HepG2 (cell line): ENCODE data around the gene B4GALT1. TPM values are rescaled to one million over a fixed set of nuclear protein-coding genes. Genes with fewer than 3 reads are reported as not detected.
A peak's percentile ranks its signal among the peaks of the same experiment; 100 is the strongest.

Source experiments
- BCL3 ChIP-seq: sonication (generic); formaldehyde crosslinking; IDR thresholded peaks from 2 replicates; pipeline ENCODE4 v1.5.1; 2020; ENCODE audit warnings: mild to moderate bottlenecking, missing genetic modification reagents, moderate library complexity
- HOMEZ ChIP-seq: IDR thresholded peaks from 2 replicates; pipeline ENCODE4 v1.6.1; 2016; ENCODE audit warnings: low read depth
- JDP2 ChIP-seq: sonication (generic); formaldehyde crosslinking; IDR thresholded peaks from 2 replicates; pipeline ENCODE4 v1.8.1; 2022; ENCODE audit warnings: missing genetic modification reagents, borderline replicate concordance
- MIXL1 ChIP-seq: IDR thresholded peaks from 2 replicates; pipeline ENCODE4 v1.6.1; 2016
- NR2F1 ChIP-seq, 2 experiments: fragments of 450-650 bp in 1 of 2; formaldehyde crosslinking in 1 of 2; IDR thresholded peaks; 2 replicates each; pipeline versions ENCODE4 v1.5.0 to v1.6.1; 2016 to 2020; ENCODE audit warnings: mild to moderate bottlenecking in 1 of 2, missing compliant biosample characterization in 1 of 2, missing genetic modification reagents in 1 of 2, moderate library complexity in 1 of 2
- PBX2 ChIP-seq: IDR thresholded peaks from 2 replicates; pipeline ENCODE4 v1.6.1; 2016; ENCODE audit warnings: control low read depth
- PHF21A ChIP-seq: sonication (generic); formaldehyde crosslinking; IDR thresholded peaks from 2 replicates; pipeline ENCODE4 v1.5.0; 2020; ENCODE audit warnings: mild to moderate bottlenecking, missing genetic modification reagents
- SIN3A ChIP-seq: IDR thresholded peaks from 2 replicates; pipeline ENCODE4 v1.6.1; 2011; ENCODE audit warnings: low read depth, mild to moderate bottlenecking, control low read depth, low read length, borderline replicate concordance
- SUZ12 ChIP-seq: fragments of 150-350 bp; IDR thresholded peaks from 2 replicates; pipeline ENCODE4 v1.6.1; 2014; ENCODE audit warnings: low read depth, low read length
- ZBTB33 ChIP-seq: sonication (generic); formaldehyde crosslinking; IDR thresholded peaks from 2 replicates; pipeline ENCODE4 v1.4.0; 2020; ENCODE audit warnings: missing genetic modification reagents
- ZC3H4 ChIP-seq: sonication (generic); formaldehyde crosslinking; IDR thresholded peaks from 2 replicates; pipeline ENCODE4 v1.4.0; 2020; ENCODE audit warnings: missing genetic modification reagents, borderline replicate concordance
- ZGPAT ChIP-seq: IDR thresholded peaks from 2 replicates; pipeline ENCODE4 v1.6.1; 2016; ENCODE audit warnings: mild to moderate bottlenecking
- ZIK1 ChIP-seq: sonication (generic); formaldehyde crosslinking; IDR thresholded peaks from 2 replicates; pipeline ENCODE4 v1.5.0; 2020; ENCODE audit warnings: mild to moderate bottlenecking, low read depth, missing genetic modification reagents, borderline replicate concordance
- ZNF263 ChIP-seq: sonication (generic); formaldehyde crosslinking; IDR thresholded peaks from 2 replicates; pipeline ENCODE4 v1.4.0; 2020; ENCODE audit warnings: missing genetic modification reagents
- ZNF614 ChIP-seq: IDR thresholded peaks from 2 replicates; pipeline ENCODE4 v1.6.1; 2018; ENCODE audit warnings: missing biosample characterization, missing genetic modification reagents, inconsistent platforms, borderline replicate concordance
- ZNF710 ChIP-seq: sonication (generic); formaldehyde crosslinking; IDR thresholded peaks from 2 replicates; pipeline ENCODE4 v1.5.0; 2020; ENCODE audit warnings: mild to moderate bottlenecking, missing genetic modification reagents, borderline replicate concordance
- ZNF816 ChIP-seq: sonication (generic); formaldehyde crosslinking; IDR thresholded peaks from 2 replicates; pipeline ENCODE4 v1.8.0; 2022; ENCODE audit warnings: missing genetic modification reagents, mild to moderate bottlenecking, borderline replicate concordance
- ZSCAN25 ChIP-seq: sonication (generic); formaldehyde crosslinking; IDR thresholded peaks from 2 replicates; pipeline ENCODE4 v1.8.0; 2022; ENCODE audit warnings: mild to moderate bottlenecking, missing genetic modification reagents
- ZSCAN9 ChIP-seq: IDR thresholded peaks from 2 replicates; pipeline ENCODE4 v1.6.1; 2016; ENCODE audit warnings: borderline replicate concordance
- polyA plus RNA-seq, 8 experiments: library from polyadenylated mRNA; depleted of rRNA in 3 of 8; stranded (reverse) in 7 of 8; unstranded in 1 of 8; fragments of >200 nt; fragmentation: Illumina TruSeq in 4 of 8; extraction: Trizol in 4 of 8; gene quantifications; 2 replicates each; pipeline versions ENCODE4 v1.2.1 to v1.2.3, GENCODE V29; 2011 to 2016; ENCODE audit warnings: low read depth in 4 of 8, missing spikeins in 1 of 8, mixed read lengths in 1 of 8; ENCODE audit not compliant: insufficient read depth in 1 of 8
- total RNA-seq, 5 experiments: library from RNA; depleted of rRNA; stranded (reverse); fragments of >200 nt; fragmentation: Illumina TruSeq; extraction: Trizol; gene quantifications; 2 replicates each; pipeline ENCODE4 v1.2.3, GENCODE V29; 2016; ENCODE audit warnings: low read depth in 1 of 5

Gene B4GALT1
- total and polyA plus RNA-seq, 2 of the 13 experiments (the other 11 are each of a cell fraction or from before 2014, with no cell fraction given): 15.7 to 33.5 TPM

- TF ChIP-seq ZNF263 (CRISPR knock-in tag): 0 out of 2 replicates have a peak, but pooled peaks have one; percentile 45
- peak; percentile 94 for TF ChIP-seq PHF21A
- TF ChIP-seq PBX2 (CRISPR knock-in tag): no peak
- TF ChIP-seq ZBTB33 (CRISPR knock-in tag): peak; percentile 45; the same call in 1 of the 2 replicates
- no peak for TF ChIP-seq BCL3 (CRISPR knock-in tag)
- TF ChIP-seq ZGPAT (CRISPR knock-in tag): peak; percentile 90
- peak; percentile 72; the same call in 1 of the 2 replicates for TF ChIP-seq ZNF710 (CRISPR knock-in tag)
- no peak for TF ChIP-seq JDP2 (CRISPR knock-in tag)
- no peak for TF ChIP-seq ZC3H4 (CRISPR knock-in tag)
- no peak; the same call in 1 of the 2 replicates for TF ChIP-seq ZSCAN9
- TF ChIP-seq ZIK1: no peak
- no peak for TF ChIP-seq SUZ12
- 0 out of 2 replicates have a peak, but pooled peaks have one; percentile 26 for TF ChIP-seq ZNF816 (CRISPR knock-in tag)
- TF ChIP-seq ZNF614: peak; percentile 89
- no peak for TF ChIP-seq ZSCAN25 (CRISPR knock-in tag)
- TF ChIP-seq NR2F1 (CRISPR knock-in tag; IDR thresholded peaks at IDR 0.05): peak; percentile 91 to 98
- no peak for TF ChIP-seq SIN3A
- peak; percentile 13; the same call in 1 of the 2 replicates for TF ChIP-seq HOMEZ (CRISPR knock-in tag)
- TF ChIP-seq MIXL1 (CRISPR knock-in tag): peak; percentile 97
Measured at GRCh38 chr9:33165263-33166151, 1.6 kb downstream of the B4GALT1 start (continued).
